ENCODE data around the gene KIR2DL1.
"Not testable (repeated sequence)": the region's sequence is repeated elsewhere in the genome, so short reads cannot be mapped to it uniquely, and the experiment has no call there.

Gene KIR2DL1

DNA sequence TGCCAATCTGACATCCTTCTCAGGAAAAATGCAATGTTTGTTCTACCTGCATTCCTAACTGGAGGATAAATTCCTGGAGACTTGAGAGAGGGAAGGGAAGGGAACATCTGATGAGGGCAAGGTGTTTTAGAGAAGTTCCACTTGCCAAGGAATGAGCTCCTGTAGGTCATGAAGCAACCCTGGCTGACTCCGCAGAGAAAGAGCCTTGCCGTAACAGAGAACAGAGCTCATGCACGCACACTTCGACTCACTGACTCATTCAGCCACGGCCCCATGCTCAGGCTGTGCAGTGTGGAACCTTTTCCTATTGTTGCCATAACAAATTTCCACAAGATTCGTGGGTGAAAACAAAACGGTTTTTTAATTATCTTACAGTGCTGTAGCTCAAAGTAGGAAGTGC lies 9.3 kb downstream of the KIR2DL1 start:
- not testable (repeated sequence) for H4K20me1 ChIP-seq (ENCODE audit: insufficient read depth, low read length); H3K36me3 ChIP-seq (replicated peaks; ENCODE audit: low read depth, low read length); H3K27ac ChIP-seq (ENCODE audit: low read length); H3K27me3 ChIP-seq (ENCODE audit: low read depth, low read length); H3K79me2 ChIP-seq (ENCODE audit: low read length); H3K4me1 ChIP-seq (ENCODE audit: low read length); H2AFZ ChIP-seq (ENCODE audit: low read depth, low read length); H3K9me3 ChIP-seq (ENCODE audit: insufficient read depth, low read length); H3K9ac ChIP-seq (ENCODE audit: low read length); H3K4me2 ChIP-seq (ENCODE audit: low read length); H3K4me3 ChIP-seq (ENCODE audit: low read length)

DNA sequence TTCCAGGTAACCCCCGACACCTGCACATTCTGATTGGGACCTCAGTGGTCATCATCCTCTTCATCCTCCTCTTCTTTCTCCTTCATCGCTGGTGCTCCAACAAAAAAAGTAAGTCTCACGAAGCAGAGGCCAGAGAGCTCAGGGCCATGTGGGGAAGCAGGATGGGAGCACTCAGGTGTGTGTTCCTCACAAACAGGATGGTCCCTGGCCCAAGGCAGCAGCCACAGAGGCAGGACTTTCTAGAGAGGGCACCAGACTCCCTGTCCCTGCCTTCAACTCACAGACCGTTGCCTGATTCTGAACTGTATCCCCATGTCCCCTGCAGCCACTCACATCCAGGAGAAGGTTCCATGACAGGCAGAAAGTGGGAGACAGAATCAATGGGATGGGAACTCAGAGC lies 13.3 kb downstream of the KIR2DL1 start:
- H4K20me1 ChIP-seq (ENCODE audit: insufficient read depth, low read length); H3K4me2 ChIP-seq (ENCODE audit: low read length); H3K27ac ChIP-seq (ENCODE audit: low read length); H3K36me3 ChIP-seq (replicated peaks; ENCODE audit: low read depth, low read length); H3K4me1 ChIP-seq (ENCODE audit: low read length); H3K79me2 ChIP-seq (ENCODE audit: low read length); H3K9me3 ChIP-seq (ENCODE audit: insufficient read depth, low read length); H2AFZ ChIP-seq (ENCODE audit: low read depth, low read length); H3K4me3 ChIP-seq (ENCODE audit: low read length); H3K9ac ChIP-seq (ENCODE audit: low read length): not testable (repeated sequence)
- peaks cover 10% of the 10 kb centered on the region for H3K27me3 ChIP-seq (ENCODE audit: low read depth, low read length)

DNA sequence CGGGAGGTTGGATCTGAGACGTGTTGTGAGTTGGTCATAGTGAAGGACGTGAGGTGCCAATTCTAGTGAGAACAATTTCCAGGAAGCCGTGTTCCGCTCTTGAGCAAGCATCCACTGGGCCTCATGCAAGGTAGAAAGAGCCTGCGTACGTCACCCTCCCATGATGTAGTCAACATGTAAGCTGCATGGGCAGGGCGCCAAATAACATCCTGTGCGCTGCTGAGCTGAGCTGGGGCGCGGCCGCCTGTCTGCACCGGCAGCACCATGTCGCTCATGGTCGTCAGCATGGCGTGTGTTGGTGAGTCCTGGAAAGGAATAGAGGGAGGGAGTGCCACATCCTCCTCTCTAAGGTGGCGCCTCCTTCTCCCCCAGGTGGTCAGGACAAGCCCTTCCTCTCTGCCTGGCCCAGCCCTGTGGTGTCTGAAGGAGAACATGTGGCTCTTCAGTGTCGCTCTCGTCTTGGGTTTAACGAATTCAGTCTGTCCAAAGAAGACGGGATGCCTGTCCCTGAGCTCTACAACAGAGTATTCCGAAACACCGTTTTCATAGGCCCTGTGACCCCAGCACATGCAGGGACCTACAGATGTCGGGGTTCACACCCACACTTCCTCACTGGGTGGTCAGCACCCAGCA lies 16.6 kb downstream of the KIR2DL1 start:
- not testable (repeated sequence) for H3K9me3 ChIP-seq (ENCODE audit: insufficient read depth, low read length); H3K79me2 ChIP-seq (ENCODE audit: low read length); H3K4me1 ChIP-seq (ENCODE audit: low read length); H3K27ac ChIP-seq (ENCODE audit: low read length); H3K4me2 ChIP-seq (ENCODE audit: low read length); H2AFZ ChIP-seq (ENCODE audit: low read depth, low read length); H3K36me3 ChIP-seq (replicated peaks; ENCODE audit: low read depth, low read length); H4K20me1 ChIP-seq (ENCODE audit: insufficient read depth, low read length); H3K9ac ChIP-seq (ENCODE audit: low read length); H3K4me3 ChIP-seq (ENCODE audit: low read length)
- peaks cover 10% of the 10 kb centered on the region for H3K27me3 ChIP-seq (ENCODE audit: low read depth, low read length)

DNA sequence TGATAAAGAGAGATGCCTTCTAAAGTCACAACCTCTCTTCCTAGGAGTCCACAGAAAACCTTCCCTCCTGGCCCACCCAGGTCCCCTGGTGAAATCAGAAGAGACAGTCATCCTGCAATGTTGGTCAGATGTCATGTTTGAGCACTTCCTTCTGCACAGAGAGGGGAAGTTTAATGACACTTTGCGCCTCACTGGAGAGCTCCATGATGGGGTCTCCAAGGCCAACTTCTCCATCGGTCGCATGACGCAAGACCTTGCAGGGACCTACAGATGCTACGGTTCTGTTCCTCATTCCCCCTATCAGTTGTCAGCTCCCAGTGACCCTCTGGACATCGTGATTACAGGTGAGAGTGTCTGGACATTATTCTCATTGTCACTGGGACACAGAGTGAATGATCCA lies 18.6 kb downstream of the KIR2DL1 start:
- H3K4me1 ChIP-seq (ENCODE audit: low read length); H4K20me1 ChIP-seq (ENCODE audit: insufficient read depth, low read length); H3K36me3 ChIP-seq (replicated peaks; ENCODE audit: low read depth, low read length); H3K27ac ChIP-seq (ENCODE audit: low read length); H3K4me3 ChIP-seq (ENCODE audit: low read length); H3K9ac ChIP-seq (ENCODE audit: low read length); H2AFZ ChIP-seq (ENCODE audit: low read depth, low read length); H3K79me2 ChIP-seq (ENCODE audit: low read length); H3K4me2 ChIP-seq (ENCODE audit: low read length); H3K9me3 ChIP-seq (ENCODE audit: insufficient read depth, low read length): not testable (repeated sequence)
- H3K27me3 ChIP-seq (ENCODE audit: low read depth, low read length) = peaks cover 24% of the 10 kb centered on the region

DNA sequence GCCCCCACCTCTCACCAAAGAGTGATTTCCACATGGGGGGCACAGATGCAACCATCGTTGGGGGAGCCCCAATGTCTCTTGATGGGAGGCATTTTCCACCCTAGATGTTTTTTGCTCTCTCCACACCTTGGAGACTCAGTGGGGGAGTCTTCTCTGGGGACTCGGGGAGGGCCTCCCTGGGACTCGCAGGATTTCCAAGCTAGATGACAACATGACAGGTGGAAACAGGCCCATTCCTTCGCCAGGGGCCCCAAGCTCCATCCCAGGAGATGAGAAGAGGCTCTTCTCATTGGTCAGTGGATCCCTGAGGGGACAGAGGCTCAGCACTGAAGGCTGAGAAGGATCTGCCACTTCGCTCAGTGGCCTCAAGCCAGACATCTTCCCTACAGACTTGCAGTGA lies 21.1 kb downstream of the KIR2DL1 start:
- Histone ChIP-seq H3K27me3 (ENCODE audit: low read depth, low read length) (peaks cover 34% of the 10 kb centered on the region), H3K4me1 (ENCODE audit: low read length) (peaks cover 10% of the 10 kb centered on the region; the same call in 1 of the 2 replicates), H3K4me3 (ENCODE audit: low read length) (no peak overlapping the region), H3K36me3 (replicated peaks; ENCODE audit: low read depth, low read length) (no peaks in the 10 kb centered on the region), H2AFZ (ENCODE audit: low read depth, low read length) (no peak overlapping the region), H4K20me1 (ENCODE audit: insufficient read depth, low read length) (no peaks in the 10 kb centered on the region), H3K9me3 (ENCODE audit: insufficient read depth, low read length) (no peaks in the 10 kb centered on the region), H3K79me2 (ENCODE audit: low read length) (no peaks in the 10 kb centered on the region), H3K9ac (ENCODE audit: low read length) (no peak overlapping the region), H3K27ac (ENCODE audit: low read length) (no peak overlapping the region), H3K4me2 (ENCODE audit: low read length) (no peak overlapping the region)
- TF ChIP-seq EZH2phosphoT487 (IDR thresholded peaks at IDR 0.05; ENCODE audit: low read depth) = no peak
- TF ChIP-seq, protein P1, sequence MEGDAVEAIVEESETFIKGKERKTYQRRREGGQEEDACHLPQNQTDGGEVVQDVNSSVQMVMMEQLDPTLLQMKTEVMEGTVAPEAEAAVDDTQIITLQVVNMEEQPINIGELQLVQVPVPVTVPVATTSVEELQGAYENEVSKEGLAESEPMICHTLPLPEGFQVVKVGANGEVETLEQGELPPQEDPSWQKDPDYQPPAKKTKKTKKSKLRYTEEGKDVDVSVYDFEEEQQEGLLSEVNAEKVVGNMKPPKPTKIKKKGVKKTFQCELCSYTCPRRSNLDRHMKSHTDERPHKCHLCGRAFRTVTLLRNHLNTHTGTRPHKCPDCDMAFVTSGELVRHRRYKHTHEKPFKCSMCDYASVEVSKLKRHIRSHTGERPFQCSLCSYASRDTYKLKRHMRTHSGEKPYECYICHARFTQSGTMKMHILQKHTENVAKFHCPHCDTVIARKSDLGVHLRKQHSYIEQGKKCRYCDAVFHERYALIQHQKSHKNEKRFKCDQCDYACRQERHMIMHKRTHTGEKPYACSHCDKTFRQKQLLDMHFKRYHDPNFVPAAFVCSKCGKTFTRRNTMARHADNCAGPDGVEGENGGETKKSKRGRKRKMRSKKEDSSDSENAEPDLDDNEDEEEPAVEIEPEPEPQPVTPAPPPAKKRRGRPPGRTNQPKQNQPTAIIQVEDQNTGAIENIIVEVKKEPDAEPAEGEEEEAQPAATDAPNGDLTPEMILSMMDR (IDR thresholded peaks at IDR 0.05; ENCODE audit: low read depth, low read length) = no peak

DNA sequence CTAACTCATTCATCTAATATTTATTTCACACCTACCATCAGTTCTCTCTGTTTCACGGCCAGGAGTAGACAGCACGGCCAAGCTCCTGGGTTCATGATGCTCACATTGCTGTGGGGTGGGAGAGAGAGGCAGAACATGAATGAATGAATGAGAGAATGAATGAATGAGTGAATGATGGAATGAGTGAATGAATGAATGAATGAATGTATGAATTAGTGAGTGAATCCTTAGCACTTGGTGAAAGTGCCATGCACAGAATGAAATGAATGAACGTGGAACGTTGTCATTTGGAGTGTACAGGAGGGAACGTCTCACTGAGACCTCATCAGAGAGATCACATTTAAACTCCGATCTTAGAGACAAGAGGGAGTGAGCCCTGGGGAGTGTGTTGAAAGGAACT lies 21.9 kb downstream of the KIR2DL1 start:
- H3K9me3 ChIP-seq (ENCODE audit: insufficient read depth, low read length) = no peaks in the 10 kb centered on the region

More for the DNA sequence above, 21.9 kb downstream of the KIR2DL1 start:
- H3K27me3 ChIP-seq (ENCODE audit: low read depth, low read length) = peaks cover 35% of the 10 kb centered on the region
- no peak overlapping the region for H2AFZ ChIP-seq (ENCODE audit: low read depth, low read length)
- H3K4me3 ChIP-seq (ENCODE audit: low read length) = no peak overlapping the region
- peaks cover 10% of the 10 kb centered on the region; the same call in 1 of the 2 replicates for H3K4me1 ChIP-seq (ENCODE audit: low read length)
- no peaks in the 10 kb centered on the region for H3K79me2 ChIP-seq (ENCODE audit: low read length)
- no peaks in the 10 kb centered on the region for H4K20me1 ChIP-seq (ENCODE audit: insufficient read depth, low read length)
- H3K4me2 ChIP-seq (ENCODE audit: low read length) = no peak overlapping the region
- no peak overlapping the region for H3K9ac ChIP-seq (ENCODE audit: low read length)
- H3K27ac ChIP-seq (ENCODE audit: low read length) = no peak overlapping the region
- no peak for TF ChIP-seq EZH2phosphoT487 (IDR thresholded peaks at IDR 0.05; ENCODE audit: low read depth)
- TF ChIP-seq, protein P1 (IDR thresholded peaks at IDR 0.05; ENCODE audit: low read depth, low read length) = no peak
- H3K36me3 ChIP-seq (replicated peaks; ENCODE audit: low read depth, low read length) = no peaks in the 10 kb centered on the region

All from OCI-LY3 (cell line).